GM19025 (cell line): ENCODE results near the gene HSDL1.

Source experiments
- ATAC-seq: cut with Tn5 transposase; IDR thresholded peaks from one replicate; pipeline ENCODE4 v1.9.1; 2021; ENCODE audit warnings: mild to moderate bottlenecking, low read depth, moderate library complexity; ENCODE audit not compliant: unreplicated experiment

The HSDL1 gene

GRCh38 chr16:84084570-84085270, 60.3 kb downstream of the HSDL1 start:
- no peak for ATAC-seq

DNA sequence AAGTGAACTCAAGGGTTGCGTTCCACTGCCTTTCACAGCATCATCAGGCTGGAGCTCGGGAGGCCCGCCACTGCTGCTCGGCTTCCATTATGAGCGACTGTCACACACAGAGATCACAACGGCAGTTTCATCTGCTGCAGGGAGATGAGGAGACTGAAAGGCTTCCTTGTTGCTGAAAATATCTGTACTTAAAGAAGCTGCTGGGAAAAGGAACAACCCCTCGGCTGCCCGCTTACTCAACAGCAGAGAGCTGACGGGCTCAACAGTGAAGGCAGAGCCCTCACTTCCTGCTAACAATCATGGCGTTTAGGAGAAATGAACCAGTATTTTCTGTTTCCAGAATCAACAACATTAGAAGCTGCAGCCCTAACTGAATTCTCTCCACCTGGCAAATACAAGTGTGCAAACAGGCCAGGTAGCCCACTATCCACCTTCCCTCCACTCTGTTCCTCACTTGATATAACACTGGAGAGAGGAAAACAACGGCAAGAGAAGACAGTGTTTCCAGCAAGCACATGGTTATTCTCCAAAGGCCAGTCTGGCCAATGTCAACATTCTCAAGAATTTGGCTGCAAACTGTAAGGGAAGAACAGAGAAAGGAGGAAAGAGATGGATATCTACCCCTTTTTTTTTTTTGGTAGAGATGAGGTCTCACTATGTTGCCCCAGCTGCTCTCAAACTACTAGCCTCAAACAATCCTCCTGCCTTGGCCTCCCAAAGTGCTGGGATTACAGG, 62.0 kb downstream of the HSDL1 start:
- no peak for ATAC-seq

- ATAC-seq = no peak
Measured at GRCh38 chr16:84082110-84082509, 62.9 kb downstream of the HSDL1 start.

DNA sequence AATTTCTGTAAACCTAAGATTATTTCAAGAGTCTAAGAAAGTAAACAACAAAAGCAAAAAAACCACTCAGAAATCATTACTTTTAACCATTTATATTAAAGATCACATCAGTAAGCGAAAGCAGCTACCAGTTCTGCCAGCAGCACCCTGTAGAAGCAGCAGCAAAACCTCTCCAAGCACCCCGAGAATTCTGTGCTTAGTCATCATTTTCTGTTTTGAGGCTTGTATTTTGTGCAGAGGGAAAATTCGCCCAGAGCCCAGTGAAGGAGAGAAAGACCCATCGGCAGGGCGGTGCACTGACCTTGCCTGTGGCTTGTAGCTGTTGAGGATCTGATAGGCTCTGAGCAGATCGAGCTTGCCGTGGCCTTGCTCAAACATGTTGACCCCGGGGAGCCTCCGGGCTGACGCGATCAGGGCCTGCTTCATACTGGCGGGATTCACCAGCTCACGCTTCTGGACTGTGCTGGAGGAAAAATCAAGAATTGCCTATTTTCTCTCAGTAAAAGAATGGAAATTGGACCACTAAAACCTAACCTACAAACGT, 63.5 kb downstream of the HSDL1 start:
- no peak for ATAC-seq

DNA sequence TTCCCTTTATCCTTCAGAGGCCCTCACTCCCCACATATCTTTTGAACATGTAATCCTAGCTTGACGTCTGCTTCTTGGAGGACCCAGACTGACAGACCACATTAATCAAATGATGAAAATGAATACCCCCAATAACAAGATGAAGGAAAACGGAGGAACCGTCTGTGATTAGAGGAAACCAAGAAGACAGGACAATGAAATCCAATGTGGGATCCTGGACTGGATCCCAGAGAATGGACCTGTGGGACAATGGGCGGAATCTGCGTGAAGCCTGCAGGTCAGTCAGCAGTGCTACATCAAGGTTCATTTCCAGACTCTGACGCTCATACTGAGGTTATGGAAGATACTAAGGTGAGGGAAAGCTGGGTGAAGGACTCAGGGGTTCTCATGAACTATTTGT, 64.2 kb downstream of the HSDL1 start:
- no peak for ATAC-seq

GRCh38 chr16:84080378-84080777, 64.6 kb downstream of the HSDL1 start:
- no peak for ATAC-seq

DNA sequence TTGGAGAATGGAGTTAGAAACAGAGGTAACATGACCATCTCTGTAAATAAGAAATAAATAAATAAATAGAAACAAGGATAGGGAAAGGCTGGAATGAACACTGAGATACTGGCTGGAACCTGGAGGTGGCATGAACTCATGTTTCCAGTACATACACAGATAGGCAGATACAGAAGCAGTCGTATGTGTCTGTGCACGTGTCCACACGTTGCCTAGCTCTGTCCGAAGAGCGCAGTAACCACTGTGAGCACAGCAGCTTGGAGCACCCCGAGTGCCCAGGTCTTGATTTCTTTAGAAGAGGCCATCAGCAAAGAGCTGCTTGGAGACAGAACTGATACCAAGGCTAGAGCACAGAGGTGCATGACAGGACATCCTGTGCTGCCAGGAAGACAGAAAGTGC, 65.3 kb downstream of the HSDL1 start:
- ATAC-seq = no peak

- ATAC-seq = no peak
Measured at GRCh38 chr16:84075376-84075775, 69.6 kb downstream of the HSDL1 start.

- no peak for ATAC-seq
Measured at GRCh38 chr16:84074721-84075120, 70.3 kb downstream of the HSDL1 start.
